Progenitor cell of endocrine pancreas (in vitro differentiated cells): ENCODE data around the gene PXDC1. TPM values are rescaled to one million over a fixed set of nuclear protein-coding genes. Genes with fewer than 3 reads are reported as not detected.
A peak's percentile ranks its signal among the peaks of the same experiment; 100 is the strongest.

Experiments used
- DNase-seq: peaks from one replicate; pipeline ENCODE4 v3.0.0; 2021; ENCODE audit warnings: low spot score; ENCODE audit not compliant: unreplicated experiment
- H3K27ac Mint-ChIP-seq: 2 replicates; pipeline ENCODE4 v1.8.0; 2021; ENCODE audit warnings: mild to moderate bottlenecking, moderate library complexity, mixed read lengths
- H3K27me3 Mint-ChIP-seq: 2 replicates; pipeline ENCODE4 v1.8.0; 2021; ENCODE audit warnings: mixed read lengths
- H3K36me3 Mint-ChIP-seq: 2 replicates; pipeline ENCODE4 v1.8.0; 2022; ENCODE audit warnings: mixed read lengths; ENCODE audit not compliant: insufficient read depth
- H3K4me1 Mint-ChIP-seq: 2 replicates; pipeline ENCODE4 v1.8.0; 2021; ENCODE audit warnings: low read depth, mixed read lengths
- H3K4me3 Mint-ChIP-seq: 2 replicates; pipeline ENCODE4 v1.8.0; 2021; ENCODE audit warnings: low read depth, mild to moderate bottlenecking, moderate library complexity, mixed read lengths
- H3K9me3 Mint-ChIP-seq: 2 replicates; pipeline ENCODE4 v1.8.0; 2021; ENCODE audit warnings: low read depth, mixed read lengths
- CTCF ChIP-seq: fragments of 200-600 bp; sonication (generic); IDR thresholded peaks from one replicate; pipeline ENCODE4 v1.5.0; 2021; ENCODE audit warnings: antibody characterized with exemption, mild to moderate bottlenecking; ENCODE audit not compliant: unreplicated experiment
- long read RNA-seq: library from polyadenylated mRNA; unstranded; transcript quantifications from one replicate; pipeline ENCODE4 v2.0.0, GENCODE V29; 2020
- total RNA-seq: library from RNA; stranded (reverse); gene quantifications from 2 replicates; pipeline ENCODE4 v1.2.1, GENCODE V29; 2021

PXDC1 gene
- total RNA-seq = 4.8 and 5.3 TPM in 2 replicates
- long read RNA-seq, partial matches to known transcripts = 0 of 1 reads
- long read RNA-seq, other reads (novel, unspliced or antisense) = 0 of 1 reads

DNA sequence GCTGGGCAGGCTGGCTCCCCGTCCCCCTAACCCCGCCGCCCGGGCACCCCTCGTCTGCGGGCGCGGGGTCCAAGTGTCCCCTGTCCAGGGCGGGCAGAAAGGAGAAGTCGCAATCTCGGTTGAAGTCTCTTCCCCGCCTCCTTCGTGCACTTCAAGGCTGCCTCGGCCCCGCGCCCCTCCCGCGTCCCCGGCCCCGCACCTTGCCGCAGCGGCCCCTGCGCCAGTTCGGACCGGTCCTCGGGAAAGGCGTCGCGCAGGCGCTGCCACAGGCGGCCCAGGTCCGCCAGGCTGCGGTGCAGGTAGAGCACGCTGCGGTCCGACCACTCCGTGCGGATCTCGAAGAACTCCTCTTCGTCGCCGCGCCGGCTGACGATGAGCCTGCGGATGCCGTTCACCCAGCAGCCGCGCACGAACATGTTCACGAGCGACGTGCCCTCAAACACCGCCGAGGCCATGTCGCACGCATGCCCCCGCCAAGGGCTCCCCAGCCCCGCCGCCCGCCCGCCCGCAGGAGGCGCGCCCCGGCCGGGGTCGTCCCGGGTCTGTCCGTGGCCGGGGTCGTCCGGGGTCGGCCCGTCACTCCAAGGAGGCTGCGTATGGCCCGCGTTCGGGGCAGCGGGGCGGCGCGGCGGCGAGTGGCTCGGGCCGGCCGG lies at the start of gene PXDC1:
TSS of gene PXDC1 (minus strand) at position 637 of the 653 bp plus-strand sequence. CDS start at position 455, 182 bp downstream.
- Mint-ChIP-seq H3K36me3 (no peaks in the 10 kb centered on the region), H3K27me3 (peaks cover 60% of the 10 kb centered on the region), H3K27ac (peak within 1 kb of the TSS; percentile 56), H3K4me1 (peaks cover 11% of the 10 kb centered on the region), H3K9me3 (no peaks in the 10 kb centered on the region), H3K4me3 (peak within 1 kb of the TSS; percentile 66)
- TF ChIP-seq CTCF = no peak
- DNase-seq = no peak

DNA sequence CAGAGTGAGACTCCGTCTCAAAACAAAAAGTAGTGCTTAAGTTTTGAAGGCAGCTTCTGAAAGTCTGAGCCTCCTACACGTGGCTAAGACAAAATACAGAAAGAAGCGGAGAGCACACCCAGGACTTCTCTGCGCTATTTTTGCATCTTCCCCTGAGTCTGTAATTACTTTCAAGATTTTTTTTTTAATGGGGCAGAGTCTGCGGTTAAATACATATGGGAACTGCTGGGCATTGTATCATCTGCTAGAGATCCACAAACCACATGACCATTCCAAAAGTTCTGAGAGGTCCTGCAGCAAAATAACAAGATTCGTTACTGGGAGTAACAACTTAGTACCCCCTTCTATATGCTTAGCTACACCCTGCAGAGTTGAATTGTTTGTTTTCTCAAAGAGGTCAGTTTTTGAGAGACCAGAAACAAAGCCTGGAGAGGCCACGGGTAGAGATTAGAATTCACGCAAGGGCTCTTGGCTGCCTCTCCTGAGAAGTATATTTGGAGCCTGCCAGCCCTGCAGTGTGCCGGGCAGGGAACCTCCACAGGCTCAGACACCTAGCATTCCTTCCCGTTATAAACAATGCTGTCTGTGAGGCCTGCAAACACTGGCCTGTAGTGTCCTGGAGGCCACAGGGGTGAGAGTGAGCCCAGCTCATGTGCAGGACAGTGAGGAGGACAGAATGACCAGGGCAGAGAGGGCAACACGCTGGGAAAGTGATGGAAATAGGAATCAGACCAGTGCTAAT lies 49.5 kb upstream of the PXDC1 start:
- H3K4me1 Mint-ChIP-seq = peaks cover 32% of the 10 kb centered on the region
- no peaks in the 10 kb centered on the region for H3K36me3 Mint-ChIP-seq
- no peaks in the 10 kb centered on the region for H3K9me3 Mint-ChIP-seq
- DNase-seq = no peak
- TF ChIP-seq CTCF = no peak
- no peak overlapping the region for H3K4me3 Mint-ChIP-seq
- no peaks in the 10 kb centered on the region for H3K27me3 Mint-ChIP-seq
- no peak overlapping the region for H3K27ac Mint-ChIP-seq

DNA sequence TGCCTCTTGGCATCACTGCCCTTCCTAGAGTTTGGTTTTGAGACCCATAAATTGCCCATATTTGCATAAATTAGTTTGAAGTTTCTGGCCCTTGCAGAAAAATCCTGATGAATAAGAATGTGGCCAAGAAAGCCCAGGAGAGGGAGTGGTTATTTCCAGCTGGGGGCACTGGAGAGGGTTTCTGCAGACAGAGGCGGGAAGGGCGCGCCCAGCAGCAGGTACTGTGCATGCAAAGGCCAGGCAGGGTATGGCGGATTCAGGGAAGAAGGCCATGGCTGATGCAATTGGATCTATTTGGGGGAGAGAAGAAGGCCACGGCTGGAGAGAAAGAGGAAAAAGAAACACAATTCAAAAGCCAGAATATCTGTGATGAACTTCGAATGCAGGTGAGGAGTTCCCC lies 48.2 kb upstream of the PXDC1 start:
- H3K4me1 Mint-ChIP-seq = peaks cover 32% of the 10 kb centered on the region

GRCh38 chr6:3798055-3798919 lies 46.8 kb upstream of the PXDC1 start:
- Mint-ChIP-seq H3K4me1 (peaks cover 29% of the 10 kb centered on the region), H3K4me3 (no peak overlapping the region)
- DNase-seq = no peak

More for the DNA sequence above, 48.2 kb upstream of the PXDC1 start:
- Mint-ChIP-seq H3K36me3 (no peaks in the 10 kb centered on the region), H3K27me3 (no peaks in the 10 kb centered on the region), H3K27ac (peak overlapping the region; percentile 63), H3K4me3 (no peak overlapping the region), H3K9me3 (no peaks in the 10 kb centered on the region)
- DNase-seq = no peak
- no peak for TF ChIP-seq CTCF

More at GRCh38 chr6:3798055-3798919, 46.8 kb upstream of the PXDC1 start:
- no peak for TF ChIP-seq CTCF
- H3K36me3 Mint-ChIP-seq = no peaks in the 10 kb centered on the region
- peak overlapping the region; percentile 97 for H3K27ac Mint-ChIP-seq
- no peaks in the 10 kb centered on the region for H3K9me3 Mint-ChIP-seq
- H3K27me3 Mint-ChIP-seq = no peaks in the 10 kb centered on the region
